ENCODE measurements around the gene ENGASE.

Gene ENGASE

GRCh38 chr17:79062691-79063090, 11.9 kb upstream of the ENGASE start:
- no peak for DNase-seq
- Histone ChIP-seq H3K4me3 (ENCODE audit: low read depth, low read length) (no peak overlapping the region), H3K27me3 (ENCODE audit: insufficient read depth, low read length) (no peaks in the 10 kb centered on the region), H3K18ac (ENCODE audit: low read length) (no peak overlapping the region), H2BK120ac (ENCODE audit: insufficient read depth, low read length, poor library complexity) (no peak overlapping the region), H3K36me3 (ENCODE audit: control insufficient read depth in 1 of 2, insufficient read depth in 2 of 2, low read length in 2 of 2) (no peaks in the 10 kb centered on the region), H3K4me2 (ENCODE audit: low read length) (no peak overlapping the region), H3K14ac (ENCODE audit: low read length) (no peak overlapping the region), H2BK12ac (ENCODE audit: low read length) (no peak overlapping the region), H3K9me3 (ENCODE audit: insufficient read depth, low read depth, low read length) (peaks cover 2% of the 10 kb centered on the region), H3K23ac (ENCODE audit: low read length) (no peak overlapping the region), H4K8ac (ENCODE audit: low read depth, low read length) (no peak overlapping the region), H2AK5ac (ENCODE audit: low read length) (no peak overlapping the region), H3K79me1 (ENCODE audit: low read length) (no peaks in the 10 kb centered on the region), H3K9ac (ENCODE audit: low read length) (no peak overlapping the region), H3K79me2 (ENCODE audit: control insufficient read depth, insufficient read depth, low read length, poor library complexity) (no peaks in the 10 kb centered on the region), H4K12ac (ENCODE audit: low read depth, low read length) (no peak overlapping the region), H2BK5ac (ENCODE audit: low read depth, low read length, poor library complexity) (no peak overlapping the region), H4K91ac (ENCODE audit: low read depth, low read length) (no peak overlapping the region), H3K4ac (ENCODE audit: low read depth, low read length) (no peak overlapping the region), H2AFZ (ENCODE audit: insufficient read depth, low read length, poor library complexity) (no peak overlapping the region), H3K27ac (ENCODE audit: low read depth, low read length) (no peak overlapping the region), H3K4me1 (ENCODE audit: control insufficient read depth in 1 of 2, insufficient read depth in 2 of 2, low read length in 2 of 2) (no peaks in the 10 kb centered on the region)
- WGBS (ENCODE audit: extremely low coverage, insufficient coverage, insufficient read length), result no CpG with 5 or more reads among the region's 7 CpGs

- H3K14ac ChIP-seq (ENCODE audit: low read length), result no peak overlapping the region
- no peak overlapping the region for H2BK12ac ChIP-seq (ENCODE audit: low read length)
- no peaks in the 10 kb centered on the region for H3K27me3 ChIP-seq (ENCODE audit: insufficient read depth, low read length)
- no peaks in the 10 kb centered on the region for H3K4me1 ChIP-seq (ENCODE audit: control insufficient read depth in 1 of 2, insufficient read depth in 2 of 2, low read length in 2 of 2)
- H4K91ac ChIP-seq (ENCODE audit: low read depth, low read length), result no peak overlapping the region
- DNase-seq, result no peak
- H3K9ac ChIP-seq (ENCODE audit: low read length), result no peak overlapping the region
- H3K79me1 ChIP-seq (ENCODE audit: low read length), result no peaks in the 10 kb centered on the region
- no peak overlapping the region for H2AFZ ChIP-seq (ENCODE audit: insufficient read depth, low read length, poor library complexity)
- H3K79me2 ChIP-seq (ENCODE audit: control insufficient read depth, insufficient read depth, low read length, poor library complexity), result no peaks in the 10 kb centered on the region
- H3K27ac ChIP-seq (ENCODE audit: low read depth, low read length), result no peak overlapping the region
- no peak overlapping the region for H3K4ac ChIP-seq (ENCODE audit: low read depth, low read length)
- no peak overlapping the region for H3K4me2 ChIP-seq (ENCODE audit: low read length)
- H4K12ac ChIP-seq (ENCODE audit: low read depth, low read length), result no peak overlapping the region
- H4K8ac ChIP-seq (ENCODE audit: low read depth, low read length), result no peak overlapping the region
- H2BK5ac ChIP-seq (ENCODE audit: low read depth, low read length, poor library complexity), result no peak overlapping the region
- no peaks in the 10 kb centered on the region for H3K36me3 ChIP-seq (ENCODE audit: control insufficient read depth in 1 of 2, insufficient read depth in 2 of 2, low read length in 2 of 2)
- no peak overlapping the region for H2AK5ac ChIP-seq (ENCODE audit: low read length)
- no peak overlapping the region for H3K18ac ChIP-seq (ENCODE audit: low read length)
- H2BK120ac ChIP-seq (ENCODE audit: insufficient read depth, low read length, poor library complexity), result no peak overlapping the region
- no peaks in the 10 kb centered on the region for H3K9me3 ChIP-seq (ENCODE audit: insufficient read depth, low read depth, low read length)
- H3K4me3 ChIP-seq (ENCODE audit: low read depth, low read length), result no peak overlapping the region
- WGBS (ENCODE audit: extremely low coverage, insufficient coverage, insufficient read length), result no CpG with 5 or more reads among the region's 4 CpGs
- H3K23ac ChIP-seq (ENCODE audit: low read length), result no peak overlapping the region
Measured at GRCh38 chr17:79064026-79064425, 10.6 kb upstream of the ENGASE start.

DNA sequence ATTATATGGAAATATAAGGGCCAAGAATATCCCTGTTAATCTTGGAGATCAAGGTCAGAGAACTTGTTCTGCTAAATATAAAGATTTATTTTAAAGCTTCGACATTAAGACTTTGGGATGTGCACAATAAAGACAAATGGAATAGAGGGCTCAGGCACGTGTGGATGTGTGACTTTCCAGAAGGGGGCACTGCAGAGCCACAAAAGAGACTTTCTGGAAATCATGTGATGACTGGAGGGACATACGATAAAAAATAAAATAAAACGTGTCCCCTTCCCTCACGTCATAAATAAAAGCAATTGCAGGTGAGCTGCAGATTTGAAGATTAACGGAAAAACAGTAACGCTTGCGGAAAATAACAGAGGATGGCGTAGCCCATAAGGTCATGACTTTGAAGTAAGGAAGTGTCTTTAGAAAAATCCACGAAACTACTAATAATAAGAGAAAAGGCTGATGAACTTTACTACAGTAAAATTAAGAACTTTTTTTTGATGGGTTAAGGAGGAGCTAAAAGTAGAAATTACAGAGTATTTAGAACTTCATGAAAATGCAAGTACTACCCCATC, 9.4 kb upstream of the ENGASE start:
- H2BK12ac ChIP-seq (ENCODE audit: low read length), result no peak overlapping the region
- no peak overlapping the region for H3K4me2 ChIP-seq (ENCODE audit: low read length)
- no peak overlapping the region for H3K18ac ChIP-seq (ENCODE audit: low read length)
- WGBS (ENCODE audit: extremely low coverage, insufficient coverage, insufficient read length), result no CpG with 5 or more reads among the region's 10 CpGs
- no peak overlapping the region for H3K23ac ChIP-seq (ENCODE audit: low read length)
- peak in 1 of 2 donors; percentile 74 for DNase-seq
- H4K91ac ChIP-seq (ENCODE audit: low read depth, low read length), result no peak overlapping the region
- H3K4me1 ChIP-seq (ENCODE audit: control insufficient read depth in 1 of 2, insufficient read depth in 2 of 2, low read length in 2 of 2), result no peaks in the 10 kb centered on the region
- no peak overlapping the region for H2BK5ac ChIP-seq (ENCODE audit: low read depth, low read length, poor library complexity)
- no peaks in the 10 kb centered on the region for H3K27me3 ChIP-seq (ENCODE audit: insufficient read depth, low read length)
- no peak overlapping the region for H3K4ac ChIP-seq (ENCODE audit: low read depth, low read length)
- H3K79me2 ChIP-seq (ENCODE audit: control insufficient read depth, insufficient read depth, low read length, poor library complexity), result no peaks in the 10 kb centered on the region
- H3K9me3 ChIP-seq (ENCODE audit: insufficient read depth, low read depth, low read length), result no peaks in the 10 kb centered on the region
- H2AK5ac ChIP-seq (ENCODE audit: low read length), result no peak overlapping the region
- no peak overlapping the region for H3K4me3 ChIP-seq (ENCODE audit: low read depth, low read length)
- no peak overlapping the region for H4K8ac ChIP-seq (ENCODE audit: low read depth, low read length)
- H3K9ac ChIP-seq (ENCODE audit: low read length), result no peak overlapping the region
- H3K79me1 ChIP-seq (ENCODE audit: low read length), result no peaks in the 10 kb centered on the region
- H4K12ac ChIP-seq (ENCODE audit: low read depth, low read length), result no peak overlapping the region
- no peak overlapping the region for H3K14ac ChIP-seq (ENCODE audit: low read length)
- no peak overlapping the region for H2BK120ac ChIP-seq (ENCODE audit: insufficient read depth, low read length, poor library complexity)
- H3K27ac ChIP-seq (ENCODE audit: low read depth, low read length), result no peak overlapping the region
- H3K36me3 ChIP-seq (ENCODE audit: control insufficient read depth in 1 of 2, insufficient read depth in 2 of 2, low read length in 2 of 2), result no peaks in the 10 kb centered on the region
- H2AFZ ChIP-seq (ENCODE audit: insufficient read depth, low read length, poor library complexity), result no peak overlapping the region

- Histone ChIP-seq H3K9me3 (ENCODE audit: insufficient read depth, low read depth, low read length) (no peaks in the 10 kb centered on the region), H4K12ac (ENCODE audit: low read depth, low read length) (no peak overlapping the region), H3K4ac (ENCODE audit: low read depth, low read length) (no peak overlapping the region), H3K14ac (ENCODE audit: low read length) (no peak overlapping the region), H3K27me3 (ENCODE audit: insufficient read depth, low read length) (no peaks in the 10 kb centered on the region), H3K79me1 (ENCODE audit: low read length) (no peaks in the 10 kb centered on the region), H3K4me1 (ENCODE audit: control insufficient read depth in 1 of 2, insufficient read depth in 2 of 2, low read length in 2 of 2) (no peaks in the 10 kb centered on the region), H3K36me3 (ENCODE audit: control insufficient read depth in 1 of 2, insufficient read depth in 2 of 2, low read length in 2 of 2) (no peaks in the 10 kb centered on the region), H3K79me2 (ENCODE audit: control insufficient read depth, insufficient read depth, low read length, poor library complexity) (no peaks in the 10 kb centered on the region), H3K9ac (ENCODE audit: low read length) (no peak overlapping the region), H3K4me2 (ENCODE audit: low read length) (no peak overlapping the region), H2AK5ac (ENCODE audit: low read length) (no peak overlapping the region), H2AFZ (ENCODE audit: insufficient read depth, low read length, poor library complexity) (no peak overlapping the region), H4K91ac (ENCODE audit: low read depth, low read length) (no peak overlapping the region), H3K27ac (ENCODE audit: low read depth, low read length) (no peak overlapping the region), H4K8ac (ENCODE audit: low read depth, low read length) (no peak overlapping the region), H2BK12ac (ENCODE audit: low read length) (no peak overlapping the region), H3K4me3 (ENCODE audit: low read depth, low read length) (no peak overlapping the region), H3K18ac (ENCODE audit: low read length) (no peak overlapping the region), H2BK5ac (ENCODE audit: low read depth, low read length, poor library complexity) (no peak overlapping the region), H2BK120ac (ENCODE audit: insufficient read depth, low read length, poor library complexity) (no peak overlapping the region), H3K23ac (ENCODE audit: low read length) (no peak overlapping the region)
- WGBS (ENCODE audit: extremely low coverage, insufficient coverage, insufficient read length), result no CpG with 5 or more reads among the region's 6 CpGs
- no peak for DNase-seq
Measured at GRCh38 chr17:79066963-79067362, 7.7 kb upstream of the ENGASE start.
